ENCODE measurements around the gene PPP2R3A.
"Not testable (repeated sequence)": the region's sequence is repeated elsewhere in the genome, so short reads cannot be mapped to it uniquely, and the experiment has no call there.

Gene PPP2R3A

GRCh38 chr3:136083641-136084382 lies 118.3 kb downstream of the PPP2R3A start:
- not testable (repeated sequence) for DNase-seq (ENCODE audit: low spot score)

GRCh38 chr3:136085067-136085466 lies 119.5 kb downstream of the PPP2R3A start:
- not testable (repeated sequence) for DNase-seq (ENCODE audit: low spot score)

- DNase-seq (ENCODE audit: low spot score): no peak
Measured at GRCh38 chr3:136093771-136094170, 128.2 kb downstream of the PPP2R3A start.

GRCh38 chr3:136105044-136105443 lies 139.5 kb downstream of the PPP2R3A start:
- peak; percentile 19 for DNase-seq (ENCODE audit: low spot score)

GRCh38 chr3:136106101-136106500 lies 140.6 kb downstream of the PPP2R3A start:
- DNase-seq (ENCODE audit: low spot score): no peak

GRCh38 chr3:136109499-136109898 lies 144.0 kb downstream of the PPP2R3A start:
- DNase-seq (ENCODE audit: low spot score): no peak

GRCh38 chr3:136110481-136110880 lies 145.0 kb downstream of the PPP2R3A start:
- DNase-seq (ENCODE audit: low spot score): no peak

GRCh38 chr3:136114421-136114820 lies 148.9 kb downstream of the PPP2R3A start:
- DNase-seq (ENCODE audit: low spot score): no peak

DNA sequence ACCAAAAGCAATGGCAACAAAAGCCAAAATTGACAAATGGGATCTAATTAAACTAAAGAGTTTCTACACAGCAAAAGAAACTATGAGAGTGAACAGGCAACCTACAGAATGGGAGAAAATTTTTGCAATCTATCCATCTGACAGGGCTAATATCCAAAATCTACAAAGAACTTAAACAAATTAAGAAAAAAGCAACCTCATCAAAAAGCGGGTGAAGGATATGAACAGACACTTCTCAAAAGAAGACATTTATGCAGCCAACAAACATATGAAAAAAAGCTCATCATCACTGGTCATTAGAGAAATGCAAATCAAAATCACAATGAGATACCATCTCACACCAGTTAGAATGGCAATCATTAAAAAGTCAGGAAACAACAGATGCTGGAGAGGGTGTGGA lies 153.8 kb downstream of the PPP2R3A start:
- DNase-seq (ENCODE audit: low spot score): not testable (repeated sequence)

DNA sequence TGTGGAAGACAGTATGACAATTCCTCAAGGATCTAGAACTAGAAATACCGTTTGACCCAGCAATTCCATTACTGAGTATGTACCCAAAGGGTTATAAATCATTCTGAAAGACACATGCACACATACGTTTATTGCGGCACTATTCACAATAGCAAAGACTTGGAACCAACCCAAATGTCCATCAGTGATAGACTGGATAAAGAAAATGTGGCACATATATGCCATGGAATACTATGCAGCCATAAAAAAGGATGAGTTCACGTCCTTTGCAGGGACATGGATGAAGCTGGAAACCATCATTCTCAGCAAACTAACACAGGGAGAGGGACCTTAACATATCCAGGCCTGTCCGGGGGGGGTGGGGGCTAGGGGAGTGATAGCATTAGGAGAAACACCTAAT lies 154.3 kb downstream of the PPP2R3A start:
- not testable (repeated sequence) for DNase-seq (ENCODE audit: low spot score)

- peak; percentile 84 for DNase-seq (ENCODE audit: low spot score)
Measured at GRCh38 chr3:136120373-136121348, 155.1 kb downstream of the PPP2R3A start.

- DNase-seq (ENCODE audit: low spot score): no peak
Measured at GRCh38 chr3:136122006-136122405, 156.5 kb downstream of the PPP2R3A start.

DNA sequence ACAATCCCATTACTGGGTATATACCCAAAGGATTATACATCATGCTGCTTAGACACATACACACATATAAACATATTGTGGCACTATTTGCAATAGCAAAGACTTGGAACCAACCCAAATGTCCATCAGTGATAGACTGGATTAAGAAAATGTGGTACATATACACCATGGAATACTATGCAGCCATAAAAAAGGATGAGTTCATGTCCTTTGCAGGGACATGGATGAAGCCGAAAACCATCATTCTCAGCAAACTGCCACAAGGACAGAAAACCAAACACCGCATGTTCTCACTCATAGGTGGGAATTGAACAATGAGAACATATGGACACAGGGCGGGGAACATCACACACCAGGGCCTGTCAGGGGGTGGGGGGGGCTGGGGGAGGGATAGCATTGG lies 166.1 kb downstream of the PPP2R3A start:
- DNase-seq (ENCODE audit: low spot score): not testable (repeated sequence)

DNA sequence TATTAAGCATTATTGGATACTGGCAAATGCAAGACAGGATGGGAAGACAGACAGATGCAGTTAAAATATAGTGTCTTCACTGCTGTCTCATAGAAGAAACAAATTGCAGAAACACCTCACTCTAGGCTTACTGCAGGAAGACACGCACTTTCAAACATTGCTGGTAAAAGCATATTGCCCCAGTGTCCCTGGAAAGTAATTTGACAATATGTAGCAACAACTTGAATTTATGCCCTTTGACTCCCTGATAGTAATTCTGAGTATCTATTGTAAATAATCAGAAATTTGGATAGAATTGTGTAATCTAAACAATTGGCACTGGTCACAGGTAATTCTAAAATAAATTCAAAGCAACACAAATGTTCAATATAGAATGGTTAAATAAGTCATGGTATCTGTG lies 168.6 kb downstream of the PPP2R3A start:
- no peak for DNase-seq (ENCODE audit: low spot score)

- DNase-seq (ENCODE audit: low spot score): peak; percentile 50
Measured at GRCh38 chr3:136135039-136135802, 169.7 kb downstream of the PPP2R3A start.

GRCh38 chr3:136136454-136136853 lies 170.9 kb downstream of the PPP2R3A start:
- DNase-seq (ENCODE audit: low spot score): peak; percentile 58

DNA sequence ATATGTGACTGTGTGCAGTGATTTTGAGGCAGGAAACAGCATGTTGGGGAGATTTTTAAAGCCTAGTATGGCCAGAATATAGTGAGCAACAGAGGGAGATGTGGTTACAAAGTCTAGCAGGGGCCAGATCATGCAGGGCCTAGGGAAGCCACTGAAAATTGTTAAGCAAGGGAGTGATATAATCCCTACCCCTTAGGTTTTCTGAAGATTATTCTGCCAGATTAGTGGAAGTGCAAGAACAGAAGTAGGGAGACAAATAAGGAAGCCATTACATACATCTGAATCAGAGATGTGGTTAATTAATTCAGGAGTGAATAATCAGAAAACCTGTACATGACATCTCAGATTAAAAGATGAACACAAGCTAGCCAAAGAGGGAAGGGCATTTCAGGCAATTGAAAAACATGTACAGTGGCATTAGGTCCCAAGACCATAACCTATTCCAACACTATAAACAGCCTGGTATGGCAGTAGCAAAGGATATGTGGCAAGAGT lies 175.8 kb downstream of the PPP2R3A start:
- no peak for DNase-seq (ENCODE audit: low spot score)

DNA sequence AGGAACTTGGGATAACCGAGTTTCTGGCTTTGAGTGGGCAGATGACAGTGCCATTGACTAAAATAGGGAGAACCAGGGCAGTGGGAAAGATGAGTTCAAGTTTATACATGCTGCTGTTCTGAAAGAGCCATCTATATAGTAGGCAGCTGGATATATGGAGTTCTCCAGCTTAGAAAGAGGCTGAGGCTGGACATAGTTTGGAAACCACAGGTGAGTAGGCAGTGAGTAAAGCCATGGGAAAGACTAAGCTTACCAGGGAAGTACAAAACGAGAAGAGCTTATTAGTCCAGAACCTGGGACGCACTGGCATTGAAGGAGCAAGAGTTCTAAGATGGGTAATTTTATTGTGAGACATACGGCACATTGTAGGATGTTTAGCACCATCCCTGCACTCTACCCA lies 176.4 kb downstream of the PPP2R3A start:
- no peak for DNase-seq (ENCODE audit: low spot score)

- DNase-seq (ENCODE audit: low spot score): no peak
Measured at GRCh38 chr3:136142592-136142991, 177.1 kb downstream of the PPP2R3A start.

DNA sequence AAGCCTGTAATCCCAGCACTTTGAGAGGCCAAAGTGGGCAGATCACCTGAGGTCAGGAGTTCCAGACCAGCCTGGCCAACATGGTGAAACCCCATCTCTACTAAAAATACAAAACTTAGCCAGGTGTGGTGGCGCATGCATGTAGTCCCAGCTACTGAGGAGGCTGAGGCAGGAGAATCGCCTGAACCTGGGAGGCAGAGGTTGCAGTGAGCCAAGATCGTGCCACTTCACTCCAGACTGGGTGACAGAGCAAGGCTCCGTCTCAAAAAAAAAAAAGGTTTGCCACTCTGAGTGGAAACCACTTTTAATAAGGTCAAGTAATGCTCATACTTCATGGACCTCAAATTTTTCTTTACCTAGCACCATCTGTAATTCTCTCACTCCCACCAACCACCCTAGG lies 178.9 kb downstream of the PPP2R3A start:
- DNase-seq (ENCODE audit: low spot score): not testable (repeated sequence)

DNA sequence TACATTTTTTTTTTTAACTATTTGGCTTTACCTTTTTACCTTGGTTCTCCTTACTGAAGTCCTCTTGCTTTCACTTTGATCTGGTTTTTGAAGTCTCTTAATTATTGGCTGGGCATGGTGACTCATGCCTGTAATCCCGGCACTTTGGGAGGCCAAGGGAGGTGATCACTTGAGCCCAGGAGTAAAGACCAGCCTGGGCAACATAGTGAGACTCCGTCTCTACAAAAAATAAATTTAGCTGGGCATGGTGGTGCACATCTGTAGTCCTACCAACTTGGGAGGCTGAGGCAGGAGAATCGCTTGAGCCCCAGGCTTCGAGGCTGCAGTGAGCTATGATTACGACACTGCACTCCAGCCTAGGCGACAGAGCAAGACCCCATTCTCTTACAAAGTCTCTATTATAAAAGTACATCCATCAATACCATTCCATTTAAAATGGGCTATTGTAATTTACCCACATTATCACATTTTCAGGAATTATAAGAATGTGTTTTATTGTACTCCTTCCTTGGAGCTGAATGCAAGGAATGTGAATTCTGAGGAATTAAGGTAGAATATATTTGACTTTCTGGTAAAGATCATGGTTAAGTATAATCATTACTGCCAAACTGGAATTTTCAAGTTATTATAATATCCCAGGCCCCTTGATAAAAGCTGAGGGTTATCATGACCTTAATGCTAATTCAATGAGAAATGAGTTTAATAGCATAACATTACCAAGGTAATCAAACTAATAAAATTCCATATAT lies 181.6 kb downstream of the PPP2R3A start:
- DNase-seq (ENCODE audit: low spot score): no peak
